Hair follicle dermal papilla cell (primary cell): ENCODE measurements around the gene RARB. TPM values are rescaled to one million over a fixed set of nuclear protein-coding genes. Genes with fewer than 3 reads are reported as not detected.

ENCODE experiments used
- small RNA-seq: library from RNA; depleted of rRNA; stranded (forward); fragments of <200 nt; gene quantifications from one replicate; pipeline ENCODE3, GENCODE V24; 2012
- total RNA-seq: library from RNA; depleted of rRNA; stranded (reverse); fragments of >200 nt; gene quantifications from 2 replicates; pipeline ENCODE4 v1.2.3, GENCODE V29; 2012

RARB gene
- 23.7 and 25.8 TPM in 2 replicates for total RNA-seq

DNA sequence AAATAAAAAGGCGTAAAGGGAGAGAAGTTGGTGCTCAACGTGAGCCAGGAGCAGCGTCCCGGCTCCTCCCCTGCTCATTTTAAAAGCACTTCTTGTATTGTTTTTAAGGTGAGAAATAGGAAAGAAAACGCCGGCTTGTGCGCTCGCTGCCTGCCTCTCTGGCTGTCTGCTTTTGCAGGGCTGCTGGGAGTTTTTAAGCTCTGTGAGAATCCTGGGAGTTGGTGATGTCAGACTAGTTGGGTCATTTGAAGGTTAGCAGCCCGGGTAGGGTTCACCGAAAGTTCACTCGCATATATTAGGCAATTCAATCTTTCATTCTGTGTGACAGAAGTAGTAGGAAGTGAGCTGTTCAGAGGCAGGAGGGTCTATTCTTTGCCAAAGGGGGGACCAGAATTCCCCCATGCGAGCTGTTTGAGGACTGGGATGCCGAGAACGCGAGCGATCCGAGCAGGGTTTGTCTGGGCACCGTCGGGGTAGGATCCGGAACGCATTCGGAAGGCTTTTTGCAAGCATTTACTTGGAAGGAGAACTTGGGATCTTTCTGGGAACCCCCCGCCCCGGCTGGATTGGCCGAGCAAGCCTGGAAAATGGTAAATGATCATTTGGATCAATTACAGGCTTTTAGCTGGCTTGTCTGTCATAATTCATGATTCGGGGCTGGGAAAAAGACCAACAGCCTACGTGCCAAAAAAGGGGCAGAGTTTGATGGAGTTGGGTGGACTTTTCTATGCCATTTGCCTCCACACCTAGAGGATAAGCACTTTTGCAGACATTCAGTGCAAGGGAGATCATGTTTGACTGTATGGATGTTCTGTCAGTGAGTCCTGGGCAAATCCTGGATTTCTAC is at the start of gene RARB:
TSS of gene RARB (plus strand) at position 322 of the 847 bp plus-strand sequence. CDS start at position 791, 469 bp downstream.

Small RNAs within 50 kb of the gene (small RNA-seq; reads per million reads assigned to genes)
- gene RF01161 = not detected
- not detected for gene RF02271

Other genes starting within 250 kb of the RARB start
- 55.6 and 64.7 TPM in 2 replicates for gene TOP2B, start 236.6 kb downstream of the RARB start, total RNA-seq